SIG-M5 treated with dmso at 0.1 percent for 504 hours (cell line): ENCODE results near the gene CDON.
"Not testable (repeated sequence)": the region's sequence is repeated elsewhere in the genome, so short reads cannot be mapped to it uniquely, and the experiment has no call there.

ENCODE experiments used
- DNase-seq: peaks from one replicate; lab custom pipeline; 2025; ENCODE audit not compliant: unreplicated experiment; lab: John Stamatoyannopoulos, UW

Gene CDON

GRCh38 chr11:126002181-126002580, 60.5 kb downstream of the CDON start:
- no peak for DNase-seq

- no peak for DNase-seq
These were observed 63.3 kb downstream of the CDON start for GRCh38 chr11:125999234-125999880.

- DNase-seq = no peak
These were observed 64.4 kb downstream of the CDON start for GRCh38 chr11:125998267-125998666.

GRCh38 chr11:125995313-125995712, 67.4 kb downstream of the CDON start:
- DNase-seq = no peak

GRCh38 chr11:125994509-125994908, 68.2 kb downstream of the CDON start:
- no peak for DNase-seq

- DNase-seq = no peak
These were observed 69.8 kb downstream of the CDON start for GRCh38 chr11:125992893-125993292.

GRCh38 chr11:125990244-125990643, 72.4 kb downstream of the CDON start:
- no peak for DNase-seq

- DNase-seq = no peak
These were observed 75.5 kb downstream of the CDON start for GRCh38 chr11:125987066-125987641.

GRCh38 chr11:125985956-125986355, 76.7 kb downstream of the CDON start:
- DNase-seq = not testable (repeated sequence)

GRCh38 chr11:125982348-125982730, 80.3 kb downstream of the CDON start:
- no peak for DNase-seq

- DNase-seq = no peak
These were observed 82.2 kb downstream of the CDON start for GRCh38 chr11:125980436-125980835.

- DNase-seq = no peak
These were observed 83.2 kb downstream of the CDON start for GRCh38 chr11:125979511-125979910.

- no peak for DNase-seq
These were observed 83.8 kb downstream of the CDON start for GRCh38 chr11:125978778-125979407.

GRCh38 chr11:125978181-125978716, 84.4 kb downstream of the CDON start:
- DNase-seq = no peak

- DNase-seq = no peak
These were observed 85.3 kb downstream of the CDON start for GRCh38 chr11:125977333-125977732.

- DNase-seq = no peak
These were observed 86.5 kb downstream of the CDON start for GRCh38 chr11:125976156-125976555.

GRCh38 chr11:125975634-125976033, 87.0 kb downstream of the CDON start:
- DNase-seq = no peak

- no peak for DNase-seq
These were observed 88.4 kb downstream of the CDON start for GRCh38 chr11:125974284-125974683.

GRCh38 chr11:125971618-125972017, 91.0 kb downstream of the CDON start:
- DNase-seq = no peak

GRCh38 chr11:125968354-125968753, 94.3 kb downstream of the CDON start:
- DNase-seq = peak; percentile 69

- no peak for DNase-seq
These were observed 95.2 kb downstream of the CDON start for GRCh38 chr11:125967515-125967914.

- no peak for DNase-seq
These were observed 101.9 kb downstream of the CDON start for GRCh38 chr11:125960771-125961170.
